DMS 273 (cell line): ENCODE results near the gene EXPH5.
A peak's percentile ranks its signal among the peaks of the same experiment; 100 is the strongest.
"Not testable (repeated sequence)": the region's sequence is repeated elsewhere in the genome, so short reads cannot be mapped to it uniquely, and the experiment has no call there.

Experiments
- DNase-seq: peaks from one replicate; lab custom pipeline; 2025; ENCODE audit not compliant: unreplicated experiment; lab: John Stamatoyannopoulos, UW

EXPH5 gene

GRCh38 chr11:108593214-108593922 is at the start of gene EXPH5:
Gene EXPH5 (minus strand): TSS chr11:108593768. CDS start chr11:108593536, 232 bp downstream.
- DNase-seq = peak; percentile 82

- DNase-seq = not testable (repeated sequence)
Observed at GRCh38 chr11:108641752-108642151, 48.2 kb upstream of the EXPH5 start.

GRCh38 chr11:108639146-108639545 is 45.6 kb upstream of the EXPH5 start:
- DNase-seq = no peak

- DNase-seq = no peak
Observed at GRCh38 chr11:108636222-108636621, 42.7 kb upstream of the EXPH5 start.

GRCh38 chr11:108635106-108635505 is 41.5 kb upstream of the EXPH5 start:
- DNase-seq = no peak

GRCh38 chr11:108632041-108632704 is 38.6 kb upstream of the EXPH5 start:
- DNase-seq = no peak

GRCh38 chr11:108629274-108629673 is 35.7 kb upstream of the EXPH5 start:
- no peak for DNase-seq

- DNase-seq = no peak
Observed at GRCh38 chr11:108628812-108629211, 35.2 kb upstream of the EXPH5 start.

- DNase-seq = no peak
Observed at GRCh38 chr11:108628326-108628725, 34.8 kb upstream of the EXPH5 start.

GRCh38 chr11:108624196-108624925 is 30.8 kb upstream of the EXPH5 start:
- no peak for DNase-seq

- DNase-seq = no peak
Observed at GRCh38 chr11:108622341-108622740, 28.8 kb upstream of the EXPH5 start.

- no peak for DNase-seq
Observed at GRCh38 chr11:108620958-108621772, 27.6 kb upstream of the EXPH5 start.

- DNase-seq = no peak
Observed at GRCh38 chr11:108618529-108618928, 25.0 kb upstream of the EXPH5 start.

- DNase-seq = no peak
Observed at GRCh38 chr11:108617055-108617454, 23.5 kb upstream of the EXPH5 start.

- DNase-seq = no peak
Observed at GRCh38 chr11:108616549-108616948, 23.0 kb upstream of the EXPH5 start.

- no peak for DNase-seq
Observed at GRCh38 chr11:108614086-108614485, 20.5 kb upstream of the EXPH5 start.

GRCh38 chr11:108609682-108610081 is 16.1 kb upstream of the EXPH5 start:
- no peak for DNase-seq

- no peak for DNase-seq
Observed at GRCh38 chr11:108608548-108608947, 15.0 kb upstream of the EXPH5 start.

GRCh38 chr11:108606495-108607160 is 13.1 kb upstream of the EXPH5 start:
- no peak for DNase-seq

- no peak for DNase-seq
Observed at GRCh38 chr11:108606070-108606469, 12.5 kb upstream of the EXPH5 start.

- not testable (repeated sequence) for DNase-seq
Observed at GRCh38 chr11:108602818-108603217, 9.2 kb upstream of the EXPH5 start.
